RWPE1 (cell line): ENCODE data around the gene INSYN1.
"Not testable (repeated sequence)": the region's sequence is repeated elsewhere in the genome, so short reads cannot be mapped to it uniquely, and the experiment has no call there.

ENCODE experiments used
- CTCF ChIA-PET: fragments of 350-600 bp; sonication (Branson Sonifier 250); formaldehyde crosslinking; extraction: SDS; loops from one replicate; lab custom pipeline; 2021; lab: Yijun Ruan, JAX
- POLR2A ChIA-PET: fragments of 400-600 bp; formaldehyde crosslinking; extraction: SDS; loops from one replicate; lab custom pipeline; 2020; ENCODE audit warnings: antibody characterized with exemption; ENCODE audit not compliant: low non-redundant PET; lab: Yijun Ruan, JAX
- DNase-seq: peaks from one replicate; pipeline ENCODE4 v3.0.0; 2012; ENCODE audit warnings: low spot score
- H3K27ac ChIP-seq: fragments of 450-650 bp; 2 replicates; pipeline ENCODE4 v1.5.1; 2017
- CTCF ChIP-seq: fragments of 450-650 bp; conservative IDR thresholded peaks from 2 replicates; pipeline ENCODE4 v1.5.1; 2017; ENCODE audit warnings: low read depth, mild to moderate bottlenecking

The INSYN1 gene

GRCh38 chr15:73786538-73786937, 33.4 kb upstream of the INSYN1 start:
- POLR2A ChIA-PET, result interaction anchor here (0.5 kb wide), 1 partner anchor 37 kb away, joined by 3 read pairs; no protein-coding TSS in a partner anchor
- CTCF ChIA-PET, result no interaction called here
- DNase-seq, result no peak
- no peak for TF ChIP-seq CTCF
- H3K27ac ChIP-seq, result no peak overlapping the region

GRCh38 chr15:73785256-73786014, 32.3 kb upstream of the INSYN1 start:
- CTCF ChIA-PET, result interaction anchor here (0.6 kb wide), 1 partner anchor 81 kb away, joined by 3 read pairs; no protein-coding TSS in a partner anchor
- POLR2A ChIA-PET, DNase-seq: not testable (repeated sequence)
- peak overlapping the region; percentile 34 for H3K27ac ChIP-seq

GRCh38 chr15:73784291-73784690, 31.1 kb upstream of the INSYN1 start:
- TF ChIP-seq CTCF, result no peak
- H3K27ac ChIP-seq, result no peak overlapping the region
- DNase-seq, result no peak
- ChIA-PET CTCF (no interaction called here), POLR2A (no interaction called here)

DNA sequence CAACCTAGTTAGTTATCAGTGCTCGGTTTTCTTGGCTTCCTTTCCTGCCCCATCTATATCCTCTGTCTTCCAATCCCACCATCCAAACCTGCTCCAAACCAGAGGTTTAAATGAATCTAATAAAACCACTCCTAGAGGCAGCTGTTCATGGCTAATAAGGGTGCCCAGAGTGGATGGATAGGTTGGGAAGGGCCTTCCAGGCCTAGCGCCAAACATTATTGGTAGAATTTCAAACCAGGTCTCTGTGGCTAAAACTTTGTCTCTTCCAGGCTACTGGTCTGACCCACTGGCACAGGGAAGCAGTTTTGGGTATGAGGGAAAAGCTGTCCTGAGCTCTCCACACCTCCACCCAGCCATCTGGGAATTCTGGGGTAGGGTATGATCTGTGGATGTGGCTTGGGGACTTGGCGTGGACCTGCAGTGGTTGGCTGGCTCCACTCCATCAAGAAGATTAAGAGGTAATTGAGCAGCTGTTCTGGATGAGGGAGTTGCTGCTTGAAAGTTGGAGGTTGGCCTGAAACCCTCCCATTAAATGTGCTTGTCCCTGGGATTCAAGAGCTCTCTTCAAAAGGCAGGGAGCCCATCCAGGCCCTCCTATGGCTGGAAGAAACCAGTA, 29.3 kb upstream of the INSYN1 start:
- POLR2A ChIA-PET, result no interaction called here
- CTCF ChIA-PET, result interaction anchor here (0.5 to 1.0 kb wide), 4 partner anchors 55 to 816 kb away, joined by 3 to 4 read pairs (median 4); no protein-coding TSS in a partner anchor
- no peak for TF ChIP-seq CTCF
- 0 out of 2 replicates have a peak overlapping the region, but pooled peaks have one; percentile 11 for H3K27ac ChIP-seq
- no peak for DNase-seq

- CTCF ChIA-PET, result interaction anchor here (0.6 to 1.4 kb wide), 5 partner anchors 45 to 476 kb away, joined by 3 to 9 read pairs (median 3); no protein-coding TSS in a partner anchor
- no peak overlapping the region for H3K27ac ChIP-seq
- no peak; the same call in 1 of the 2 replicates for TF ChIP-seq CTCF
- POLR2A ChIA-PET, result no interaction called here
- peak; percentile 36 for DNase-seq
These were observed 28.1 kb upstream of the INSYN1 start for GRCh38 chr15:73781038-73781925.

DNA sequence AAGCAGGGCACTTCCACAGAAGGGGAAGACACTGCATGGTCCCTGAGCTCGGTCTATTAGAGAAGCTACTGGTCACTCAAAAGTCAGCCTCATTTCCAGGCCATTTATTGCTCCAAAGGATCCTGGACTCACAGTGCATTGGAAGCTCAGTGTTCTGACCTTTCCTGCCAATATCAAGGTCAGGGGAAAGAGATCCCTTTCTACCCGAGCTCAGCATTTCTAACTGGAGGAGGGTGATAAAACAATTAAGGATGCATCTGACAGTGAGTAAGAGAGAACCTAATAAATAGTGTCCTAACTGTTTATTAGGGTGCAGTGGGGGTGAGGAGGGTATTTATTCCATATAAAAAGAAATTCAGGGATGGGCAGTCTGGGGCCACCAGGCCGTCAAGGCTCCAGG, 26.8 kb upstream of the INSYN1 start:
- ChIA-PET POLR2A (no interaction called here), CTCF (interaction anchor here (0.5 to 1.4 kb wide), 4 partner anchors 12 to 122 kb away, joined by 3 to 9 read pairs (median 5); partner anchors contain the start of gene TBC1D21)
- DNase-seq, result no peak
- no peak overlapping the region for H3K27ac ChIP-seq
- no peak for TF ChIP-seq CTCF
